ENCODE measurements around the gene GAST. TPM values are rescaled to one million over a fixed set of nuclear protein-coding genes. Genes with fewer than 3 reads are reported as not detected.
A peak's percentile ranks its signal among the peaks of the same experiment; 100 is the strongest.

GAST gene
- total and polyA plus RNA-seq, 2 of the 13 experiments (the other 11 are each of a cell fraction or from before 2014, with no cell fraction given), result 0.32 to 0.42 TPM

DNA sequence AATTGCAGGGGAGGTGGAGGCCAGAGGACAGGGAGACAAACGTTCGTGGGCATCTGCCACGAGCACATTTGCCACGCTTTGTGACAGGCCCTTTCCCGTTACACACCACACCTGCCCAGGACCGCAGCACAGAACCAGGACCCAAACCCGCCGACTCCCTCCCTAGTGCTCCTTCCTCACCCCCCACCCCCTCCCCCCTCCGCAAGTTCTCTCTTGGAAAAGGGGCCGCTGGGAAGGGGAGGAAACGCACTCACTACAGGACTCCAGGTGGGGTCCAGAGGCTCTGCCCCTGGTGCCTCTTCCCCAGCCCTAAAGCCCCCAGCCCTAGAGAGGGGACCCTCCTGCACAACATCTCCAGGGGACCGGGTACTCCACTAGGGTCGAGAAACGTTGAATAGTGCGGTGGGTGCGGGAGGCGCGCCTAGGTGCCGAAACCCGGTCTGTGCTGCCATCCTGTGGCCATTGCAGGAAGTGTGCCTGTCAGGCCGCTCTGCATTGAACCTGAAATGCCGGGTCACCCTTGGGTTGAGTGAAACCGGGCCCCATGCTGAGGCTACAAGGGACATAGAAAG is 45.3 kb upstream of the GAST start (continued):
- TF ChIP-seq, protein P1, sequence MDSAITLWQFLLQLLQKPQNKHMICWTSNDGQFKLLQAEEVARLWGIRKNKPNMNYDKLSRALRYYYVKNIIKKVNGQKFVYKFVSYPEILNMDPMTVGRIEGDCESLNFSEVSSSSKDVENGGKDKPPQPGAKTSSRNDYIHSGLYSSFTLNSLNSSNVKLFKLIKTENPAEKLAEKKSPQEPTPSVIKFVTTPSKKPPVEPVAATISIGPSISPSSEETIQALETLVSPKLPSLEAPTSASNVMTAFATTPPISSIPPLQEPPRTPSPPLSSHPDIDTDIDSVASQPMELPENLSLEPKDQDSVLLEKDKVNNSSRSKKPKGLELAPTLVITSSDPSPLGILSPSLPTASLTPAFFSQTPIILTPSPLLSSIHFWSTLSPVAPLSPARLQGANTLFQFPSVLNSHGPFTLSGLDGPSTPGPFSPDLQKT (CRISPR knock-in tag; IDR thresholded peaks at IDR 0.05; ENCODE audit: borderline replicate concordance), result no peak
- TF ChIP-seq ZNF558 (CRISPR knock-in tag; IDR thresholded peaks at IDR 0.05; ENCODE audit: borderline replicate concordance), result no peak
- no peak for TF ChIP-seq ZKSCAN1 (IDR thresholded peaks at IDR 0.05; ENCODE audit: low read length)
- TF ChIP-seq CHCHD3 (CRISPR knock-in tag; IDR thresholded peaks at IDR 0.05), result no peak
- no peak for TF ChIP-seq AGO1 (IDR thresholded peaks at IDR 0.05; ENCODE audit: low read depth, low read length, poor library complexity, severe bottlenecking)
- TF ChIP-seq GLI4 (CRISPR knock-in tag; IDR thresholded peaks at IDR 0.05; ENCODE audit: borderline replicate concordance), result 0 out of 2 replicates have a peak, but pooled peaks have one; percentile 40
- TF ChIP-seq, protein P2, sequence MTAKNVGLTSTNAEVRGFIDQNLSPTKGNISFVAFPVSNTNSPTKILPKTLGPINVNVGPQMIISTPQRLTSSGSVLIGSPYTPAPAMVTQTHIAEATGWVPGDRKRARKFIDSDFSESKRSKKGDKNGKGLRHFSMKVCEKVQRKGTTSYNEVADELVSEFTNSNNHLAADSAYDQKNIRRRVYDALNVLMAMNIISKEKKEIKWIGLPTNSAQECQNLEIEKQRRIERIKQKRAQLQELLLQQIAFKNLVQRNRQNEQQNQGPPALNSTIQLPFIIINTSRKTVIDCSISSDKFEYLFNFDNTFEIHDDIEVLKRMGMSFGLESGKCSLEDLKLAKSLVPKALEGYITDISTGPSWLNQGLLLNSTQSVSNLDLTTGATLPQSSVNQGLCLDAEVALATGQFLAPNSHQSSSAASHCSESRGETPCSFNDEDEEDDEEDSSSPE (CRISPR knock-in tag; IDR thresholded peaks at IDR 0.05), result peak; percentile 48
- TF ChIP-seq, protein P3, sequence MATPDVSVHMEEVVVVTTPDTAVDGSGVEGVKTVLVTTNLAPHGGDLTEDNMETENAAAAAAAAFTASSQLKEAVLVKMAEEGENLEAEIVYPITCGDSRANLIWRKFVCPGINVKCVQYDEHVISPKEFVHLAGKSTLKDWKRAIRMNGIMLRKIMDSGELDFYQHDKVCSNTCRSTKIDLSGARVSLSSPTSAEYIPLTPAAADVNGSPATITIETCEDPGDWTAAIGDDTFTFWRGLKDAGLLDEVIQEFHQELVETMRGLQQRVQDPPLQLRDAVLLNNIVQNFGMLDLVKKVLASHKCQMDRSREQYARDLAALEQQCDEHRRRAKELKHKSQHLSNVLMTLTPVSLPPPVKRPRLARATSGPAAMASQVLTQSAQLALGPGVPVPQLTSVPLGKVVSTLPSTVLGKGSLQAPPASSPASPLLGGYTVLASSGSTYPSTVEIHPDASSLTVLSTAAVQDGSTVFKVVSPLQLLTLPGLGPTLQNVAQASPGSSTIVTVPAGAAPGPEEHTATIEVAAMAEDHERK (CRISPR knock-in tag; IDR thresholded peaks at IDR 0.05; ENCODE audit: low read depth), result no peak
- TF ChIP-seq MAFG (CRISPR knock-in tag; IDR thresholded peaks at IDR 0.05), result no peak
- TF ChIP-seq ZNF407 (CRISPR knock-in tag; IDR thresholded peaks at IDR 0.05; ENCODE audit: not compliant biosample characterization), result peak; percentile 43
- peak; percentile 45 for TF ChIP-seq RBM39 (IDR thresholded peaks at IDR 0.05; ENCODE audit: low read depth, low read length, poor library complexity, severe bottlenecking)
- TF ChIP-seq ETV6 (CRISPR knock-in tag; conservative IDR thresholded peaks at IDR 0.05), result no peak
- no peak for TF ChIP-seq U2AF1 (optimal IDR thresholded peaks at IDR 0.05; ENCODE audit: low read depth, low read length)
- no peak for TF ChIP-seq NCOA5 (CRISPR knock-in tag; IDR thresholded peaks at IDR 0.05)
- no peak for TF ChIP-seq REXO4 (CRISPR knock-in tag; IDR thresholded peaks at IDR 0.05; ENCODE audit: borderline replicate concordance)
- TF ChIP-seq NR2C2 (CRISPR knock-in tag; IDR thresholded peaks at IDR 0.05; ENCODE audit: borderline replicate concordance), result no peak; the same call in 1 of the 2 replicates
- 0 out of 2 replicates have a peak, but pooled peaks have one; percentile 27 for TF ChIP-seq POGZ (CRISPR knock-in tag; IDR thresholded peaks at IDR 0.05)
- TF ChIP-seq PLRG1 (conservative IDR thresholded peaks at IDR 0.05), result no peak

Data from HepG2 (cell line).